ENCODE data around the gene PDIK1L. TPM values are rescaled to one million over a fixed set of nuclear protein-coding genes. Genes with fewer than 3 reads are reported as not detected.
"Not testable (repeated sequence)": the region's sequence is repeated elsewhere in the genome, so short reads cannot be mapped to it uniquely, and the experiment has no call there.

Gene PDIK1L
- total RNA-seq, 2 donors from 2014 or later, result 10.5 TPM

DNA sequence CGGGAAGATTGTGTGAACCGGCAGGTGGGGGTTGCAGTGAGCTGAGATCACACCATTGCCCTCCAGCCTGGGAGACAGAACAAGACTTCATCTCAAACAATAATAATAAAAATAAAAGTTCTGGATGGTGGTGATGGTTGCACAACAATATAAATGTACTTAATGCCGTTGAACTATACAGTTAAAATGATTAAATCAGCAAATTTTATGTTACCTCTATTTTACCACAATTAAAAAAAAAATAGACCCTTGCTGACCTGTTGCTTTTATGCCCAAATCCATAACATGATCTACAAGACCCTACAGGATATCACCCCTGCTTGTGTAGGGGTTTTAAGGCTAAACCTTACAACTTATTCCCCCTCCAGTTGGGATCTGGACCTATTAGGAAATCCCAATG lies 11.8 kb upstream of the PDIK1L start:
- Histone ChIP-seq H3K27ac (no peak overlapping the region), H3K9me3 (no peaks in the 10 kb centered on the region), H3K4me1 (replicated peaks) (no peaks in the 10 kb centered on the region), H3K27me3 (replicated peaks; ENCODE audit: insufficient read depth) (no peaks in the 10 kb centered on the region), H3K36me3 (no peaks in the 10 kb centered on the region), H3K4me3 (no peak overlapping the region)
- 90% methylated on average over 3 of the region's 3 CpGs for WGBS
- intact Hi-C loops (cut with DNase I), result loop anchor here (5.0 kb wide), 2 partner anchors 62 to 63 kb away; no protein-coding TSS in a partner anchor
- no peak for DNase-seq (ENCODE audit: low spot score)
- TF ChIP-seq, protein P1, sequence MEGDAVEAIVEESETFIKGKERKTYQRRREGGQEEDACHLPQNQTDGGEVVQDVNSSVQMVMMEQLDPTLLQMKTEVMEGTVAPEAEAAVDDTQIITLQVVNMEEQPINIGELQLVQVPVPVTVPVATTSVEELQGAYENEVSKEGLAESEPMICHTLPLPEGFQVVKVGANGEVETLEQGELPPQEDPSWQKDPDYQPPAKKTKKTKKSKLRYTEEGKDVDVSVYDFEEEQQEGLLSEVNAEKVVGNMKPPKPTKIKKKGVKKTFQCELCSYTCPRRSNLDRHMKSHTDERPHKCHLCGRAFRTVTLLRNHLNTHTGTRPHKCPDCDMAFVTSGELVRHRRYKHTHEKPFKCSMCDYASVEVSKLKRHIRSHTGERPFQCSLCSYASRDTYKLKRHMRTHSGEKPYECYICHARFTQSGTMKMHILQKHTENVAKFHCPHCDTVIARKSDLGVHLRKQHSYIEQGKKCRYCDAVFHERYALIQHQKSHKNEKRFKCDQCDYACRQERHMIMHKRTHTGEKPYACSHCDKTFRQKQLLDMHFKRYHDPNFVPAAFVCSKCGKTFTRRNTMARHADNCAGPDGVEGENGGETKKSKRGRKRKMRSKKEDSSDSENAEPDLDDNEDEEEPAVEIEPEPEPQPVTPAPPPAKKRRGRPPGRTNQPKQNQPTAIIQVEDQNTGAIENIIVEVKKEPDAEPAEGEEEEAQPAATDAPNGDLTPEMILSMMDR (IDR thresholded peaks at IDR 0.05), result no peak
- no peak for TF ChIP-seq POLR2A (IDR thresholded peaks at IDR 0.05)
- no peak for TF ChIP-seq POLR2AphosphoS5 (IDR thresholded peaks at IDR 0.05)

DNA sequence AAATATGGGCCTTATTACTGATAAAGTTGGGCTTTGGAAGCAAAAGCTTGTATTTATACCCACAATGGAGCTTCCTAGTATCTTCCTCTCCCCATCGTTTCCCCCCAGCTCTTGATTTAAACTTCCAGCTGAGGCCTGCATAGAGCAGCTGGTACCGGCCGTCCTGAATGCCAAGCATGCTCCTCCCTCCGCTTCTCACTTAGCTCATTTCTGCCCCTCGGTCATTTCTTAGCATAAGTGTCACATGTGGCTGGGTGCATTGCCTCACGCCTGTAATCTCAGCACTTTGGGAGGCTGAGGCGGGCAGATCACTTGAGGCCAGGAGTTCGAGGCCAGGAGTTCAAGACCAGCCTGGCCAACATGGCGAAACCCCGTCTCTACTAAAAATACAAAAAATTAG lies 11.4 kb upstream of the PDIK1L start:
- not testable (repeated sequence) for DNase-seq (ENCODE audit: low spot score); H3K27me3 ChIP-seq (replicated peaks; ENCODE audit: insufficient read depth); H3K9me3 ChIP-seq; H3K4me1 ChIP-seq (replicated peaks); H3K36me3 ChIP-seq; H3K4me3 ChIP-seq; H3K27ac ChIP-seq
- WGBS, result 81% methylated on average over 10 of the region's 10 CpGs
- intact Hi-C loops (cut with DNase I), result loop anchor here (5.0 kb wide), 2 partner anchors 62 to 63 kb away; no protein-coding TSS in a partner anchor

DNA sequence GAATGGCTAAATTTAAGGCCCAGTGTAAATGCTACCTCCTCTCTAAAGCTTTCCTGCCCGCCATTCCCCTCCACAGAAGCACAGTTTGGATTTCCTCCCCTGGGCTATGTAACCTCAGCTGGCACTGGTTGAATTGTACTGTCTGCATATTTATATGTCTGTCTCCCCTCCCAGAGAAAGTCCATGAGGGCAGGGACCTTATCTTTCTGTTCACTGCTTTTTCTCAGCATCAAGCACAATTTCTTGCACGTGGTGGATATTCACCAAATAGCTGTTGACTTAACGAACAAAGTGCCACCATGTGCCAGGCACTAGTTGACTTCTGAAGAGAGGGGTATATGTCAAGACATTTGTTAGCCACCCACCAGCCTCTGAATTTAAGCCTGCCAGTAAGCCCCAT lies 9.5 kb upstream of the PDIK1L start:
- TF ChIP-seq, protein P1 (IDR thresholded peaks at IDR 0.05), result no peak
- TF ChIP-seq POLR2AphosphoS5 (IDR thresholded peaks at IDR 0.05) (no peak), POLR2A (IDR thresholded peaks at IDR 0.05) (no peak)
- Histone ChIP-seq H3K36me3 (no peaks in the 10 kb centered on the region), H3K27me3 (replicated peaks; ENCODE audit: insufficient read depth) (no peaks in the 10 kb centered on the region), H3K9me3 (no peaks in the 10 kb centered on the region), H3K27ac (no peak overlapping the region), H3K4me1 (replicated peaks) (no peaks in the 10 kb centered on the region), H3K4me3 (no peak overlapping the region)
- no peak for DNase-seq (ENCODE audit: low spot score)
- intact Hi-C loops (cut with DNase I), result loop anchor here (5.0 kb wide), 2 partner anchors 60 to 65 kb away; no protein-coding TSS in a partner anchor
- WGBS, result 82% methylated on average over 3 of the region's 3 CpGs

DNA sequence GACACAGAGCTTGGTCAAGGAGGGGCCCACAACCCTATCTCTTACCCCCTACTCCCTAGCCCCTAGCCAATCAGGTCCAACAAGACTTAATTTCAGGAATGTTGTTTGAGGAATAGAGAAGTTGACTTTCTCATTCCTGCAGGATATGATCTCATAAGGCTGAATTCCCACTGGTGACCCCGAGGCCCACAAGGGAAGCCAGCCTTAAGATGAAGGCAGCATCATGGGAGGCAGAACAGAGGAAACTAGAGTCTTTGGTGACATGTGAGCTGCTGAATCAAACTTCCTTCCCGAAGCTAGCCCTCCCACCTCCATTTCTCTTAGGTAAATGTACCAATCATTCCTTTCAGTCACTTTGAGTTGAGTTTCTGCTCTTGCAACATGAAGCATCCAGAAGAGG lies 9.1 kb upstream of the PDIK1L start:
- Histone ChIP-seq H3K4me1 (replicated peaks) (no peaks in the 10 kb centered on the region), H3K9me3 (no peaks in the 10 kb centered on the region), H3K27ac (no peak overlapping the region), H3K27me3 (replicated peaks; ENCODE audit: insufficient read depth) (no peaks in the 10 kb centered on the region), H3K36me3 (no peaks in the 10 kb centered on the region), H3K4me3 (no peak overlapping the region)
- intact Hi-C loops (cut with DNase I), result loop anchor here (5.0 kb wide), 2 partner anchors 60 to 65 kb away; no protein-coding TSS in a partner anchor
- WGBS, result 61% methylated on average over 2 of the region's 2 CpGs
- DNase-seq (ENCODE audit: low spot score), result no peak
- TF ChIP-seq, protein P1 (IDR thresholded peaks at IDR 0.05), result no peak
- no peak for TF ChIP-seq POLR2A (IDR thresholded peaks at IDR 0.05)
- TF ChIP-seq POLR2AphosphoS5 (IDR thresholded peaks at IDR 0.05), result no peak

DNA sequence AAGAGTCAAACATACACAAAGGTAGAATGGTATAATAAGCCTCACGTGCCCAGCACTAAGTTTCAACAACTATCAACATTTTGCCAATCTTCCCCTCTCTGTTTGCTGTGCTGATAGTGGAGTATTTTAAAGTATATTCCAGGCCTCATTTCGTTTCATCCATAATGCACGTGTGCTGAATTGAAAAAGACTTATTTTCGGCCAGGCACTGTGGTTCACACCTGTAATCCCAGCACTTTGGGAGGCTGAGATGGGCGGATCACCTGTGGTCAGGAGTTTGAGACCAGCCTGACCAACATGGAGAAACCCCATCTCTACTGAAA lies 6.4 kb upstream of the PDIK1L start:
- H3K4me3 ChIP-seq; H3K27ac ChIP-seq; H3K9me3 ChIP-seq; H3K27me3 ChIP-seq (replicated peaks; ENCODE audit: insufficient read depth); H3K4me1 ChIP-seq (replicated peaks); DNase-seq (ENCODE audit: low spot score); H3K36me3 ChIP-seq: not testable (repeated sequence)
- intact Hi-C loops (cut with DNase I), result loop anchor here (1.0 kb wide), 1 partner anchor 40 kb away; no protein-coding TSS in a partner anchor
- 43% methylated on average over 5 of the region's 5 CpGs for WGBS
